Fibroblast of mammary gland (primary cell): Measurements from ENCODE around the gene HIVEP3.
"Not testable (repeated sequence)": the region's sequence is repeated elsewhere in the genome, so short reads cannot be mapped to it uniquely, and the experiment has no call there.

Experiments
- DNase-seq: peaks from one replicate; pipeline ENCODE4 v3.0.0-alpha.2; 2010; ENCODE audit warnings: low read depth
- H3K4me3 ChIP-seq: 2 replicates; pipeline ENCODE4 v1.5.1; 2011; ENCODE audit warnings: low read depth, mild to moderate bottlenecking, low read length, moderate library complexity; ENCODE audit not compliant: control insufficient read depth
- CTCF ChIP-seq: conservative IDR thresholded peaks from 2 replicates; pipeline ENCODE4 v1.5.1; 2011; ENCODE audit warnings: low read depth, low read length, inconsistent platforms; ENCODE audit not compliant: control insufficient read depth, insufficient read depth

HIVEP3 gene

GRCh38 chr1:41560496-41560895 lies 358.2 kb downstream of the HIVEP3 start:
- no peak for DNase-seq
- TF ChIP-seq CTCF = no peak
- no peak overlapping the region for H3K4me3 ChIP-seq

- DNase-seq = no peak
- no peak for TF ChIP-seq CTCF
- no peak overlapping the region for H3K4me3 ChIP-seq
These were observed 359.4 kb downstream of the HIVEP3 start for GRCh38 chr1:41559331-41559730.

GRCh38 chr1:41558761-41559171 lies 360.0 kb downstream of the HIVEP3 start:
- no peak overlapping the region for H3K4me3 ChIP-seq
- no peak for TF ChIP-seq CTCF
- no peak for DNase-seq

GRCh38 chr1:41557751-41558455 lies 360.8 kb downstream of the HIVEP3 start:
- no peak overlapping the region for H3K4me3 ChIP-seq
- no peak for DNase-seq
- no peak for TF ChIP-seq CTCF

GRCh38 chr1:41554746-41555145 lies 364.0 kb downstream of the HIVEP3 start:
- not testable (repeated sequence) for H3K4me3 ChIP-seq, DNase-seq

- no peak overlapping the region for H3K4me3 ChIP-seq
- no peak for TF ChIP-seq CTCF
- peak; percentile 4 for DNase-seq
These were observed 370.8 kb downstream of the HIVEP3 start for GRCh38 chr1:41547781-41548560.

- DNase-seq = no peak
- H3K4me3 ChIP-seq = no peak overlapping the region
- TF ChIP-seq CTCF = no peak
These were observed 371.4 kb downstream of the HIVEP3 start for GRCh38 chr1:41547336-41547735.
